Measurements from ENCODE around the gene IL1RL1.
"Not testable (repeated sequence)": the region's sequence is repeated elsewhere in the genome, so short reads cannot be mapped to it uniquely, and the experiment has no call there.

IL1RL1 gene

GRCh38 chr2:102294802-102295489 is 16.4 kb upstream of the IL1RL1 start:
- DNase-seq = no peak

- DNase-seq = no peak
Observed at GRCh38 chr2:102295566-102295965, 15.8 kb upstream of the IL1RL1 start.

DNA sequence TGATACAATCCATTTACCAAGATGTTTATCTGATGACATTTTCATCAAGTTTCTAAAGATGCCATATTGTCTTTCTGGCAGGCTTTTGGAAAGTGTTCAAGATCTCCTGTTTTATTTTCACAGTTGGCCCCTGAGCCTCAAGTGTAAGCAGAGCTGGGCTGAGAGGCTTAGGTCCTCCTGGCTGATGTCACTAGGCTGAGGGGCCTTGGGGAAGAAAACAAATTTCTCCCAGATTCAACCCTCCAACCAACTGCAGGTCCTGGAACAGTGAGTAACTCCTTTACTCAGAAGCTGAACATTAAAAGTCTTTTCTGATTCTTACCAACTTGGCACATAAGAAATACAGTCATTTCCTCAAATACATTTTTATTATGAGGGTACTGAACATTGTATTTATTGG is 14.9 kb upstream of the IL1RL1 start:
- no peak for DNase-seq

DNA sequence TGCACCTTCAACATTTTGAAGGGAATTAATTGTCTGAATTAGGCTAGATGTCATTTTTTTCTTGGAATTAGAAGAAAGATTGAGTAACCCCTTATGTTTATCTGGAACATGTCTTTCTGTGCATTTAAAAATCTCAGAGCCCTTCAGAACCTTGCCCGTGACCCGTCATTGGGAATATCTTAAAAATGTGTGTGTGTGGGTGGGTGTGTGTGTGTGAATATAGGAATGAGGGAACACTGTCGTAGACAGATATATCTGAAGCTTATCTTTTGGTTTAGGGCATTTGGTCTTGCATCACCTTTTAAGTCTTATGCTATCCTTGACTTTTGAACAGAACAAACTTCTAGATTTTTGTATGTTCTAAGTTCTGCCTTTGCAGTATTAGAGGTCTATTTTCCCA is 13.5 kb upstream of the IL1RL1 start:
- DNase-seq = no peak

DNA sequence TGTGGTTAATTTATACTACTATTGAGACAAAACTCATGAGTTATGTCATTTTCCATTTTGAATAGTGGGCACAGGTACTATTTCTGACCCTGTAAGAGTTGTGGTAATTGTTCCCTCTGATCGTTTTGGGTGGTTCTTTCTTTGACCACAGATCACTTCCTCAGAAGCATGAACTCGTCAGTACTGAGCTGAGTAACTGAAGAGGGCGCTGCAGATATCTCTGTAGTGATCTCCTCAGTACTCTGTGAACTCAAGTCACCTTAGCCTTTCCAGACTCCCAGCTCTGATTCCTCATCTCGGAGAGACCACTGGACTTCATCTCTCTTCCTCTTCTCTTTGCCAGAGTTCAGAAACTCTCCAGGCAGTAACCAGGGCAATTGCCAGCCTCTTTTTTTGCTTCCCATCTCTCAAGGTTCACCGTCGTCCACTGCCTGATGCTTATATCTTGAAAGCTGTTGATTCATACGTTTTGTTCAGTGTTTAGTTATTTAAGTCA is 9.4 kb upstream of the IL1RL1 start:
- DNase-seq = peak; percentile 19

DNA sequence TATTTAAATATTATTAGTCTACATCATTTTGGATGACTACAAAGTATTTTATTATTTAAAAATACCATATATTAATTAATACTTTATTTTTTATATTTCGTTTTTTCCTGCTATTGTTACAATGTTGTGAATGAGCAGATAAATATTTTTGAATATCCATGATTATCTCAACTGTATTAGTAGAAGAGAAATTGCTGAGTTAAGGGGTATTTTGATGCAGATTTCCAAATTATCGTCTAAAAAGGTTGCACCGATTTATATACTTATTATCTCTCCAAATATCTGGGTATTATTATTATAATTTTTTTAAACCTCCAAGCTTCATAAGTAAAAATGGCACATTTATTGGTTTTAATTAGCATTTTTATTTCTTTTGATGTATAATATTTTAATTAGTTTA is 8.9 kb upstream of the IL1RL1 start:
- no peak for DNase-seq

DNA sequence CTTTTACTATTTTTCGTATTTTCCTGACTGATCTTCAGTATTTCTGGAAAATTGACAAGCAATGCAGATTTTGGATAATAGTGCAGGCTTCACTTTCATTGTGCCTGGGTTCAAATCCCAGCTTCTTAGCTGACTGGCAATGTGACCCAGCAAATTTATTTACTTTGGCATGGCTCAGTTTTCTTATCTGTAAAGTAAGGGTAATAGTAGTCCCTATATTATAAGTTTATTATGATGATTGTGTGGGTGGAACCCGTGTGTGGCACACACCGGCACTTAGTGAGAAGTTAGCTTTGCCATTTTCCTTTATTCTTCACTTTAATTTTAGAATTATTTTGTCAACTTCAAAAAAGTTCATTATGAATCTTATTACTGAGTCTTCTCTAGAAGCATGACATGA is 7.8 kb upstream of the IL1RL1 start:
- no peak for DNase-seq

DNA sequence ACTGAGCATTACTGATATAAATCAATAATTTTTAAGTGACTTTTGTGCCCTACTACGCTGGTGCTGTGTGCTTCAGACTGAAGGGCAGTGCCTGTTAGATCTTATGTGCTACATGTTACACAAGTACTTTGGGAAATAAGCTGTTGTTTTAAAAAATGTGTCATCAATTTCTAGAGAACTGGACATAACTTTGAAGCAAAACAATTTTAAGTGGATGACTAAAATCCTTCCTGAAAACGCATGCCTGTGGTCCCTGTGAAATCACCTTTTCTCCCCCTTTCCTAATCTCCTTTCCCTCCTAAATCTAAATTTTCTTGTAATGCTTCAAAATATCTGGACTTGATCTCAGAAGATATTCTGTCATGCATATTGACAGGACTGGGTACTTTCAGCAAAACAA is 7.1 kb upstream of the IL1RL1 start:
- no peak for DNase-seq

DNA sequence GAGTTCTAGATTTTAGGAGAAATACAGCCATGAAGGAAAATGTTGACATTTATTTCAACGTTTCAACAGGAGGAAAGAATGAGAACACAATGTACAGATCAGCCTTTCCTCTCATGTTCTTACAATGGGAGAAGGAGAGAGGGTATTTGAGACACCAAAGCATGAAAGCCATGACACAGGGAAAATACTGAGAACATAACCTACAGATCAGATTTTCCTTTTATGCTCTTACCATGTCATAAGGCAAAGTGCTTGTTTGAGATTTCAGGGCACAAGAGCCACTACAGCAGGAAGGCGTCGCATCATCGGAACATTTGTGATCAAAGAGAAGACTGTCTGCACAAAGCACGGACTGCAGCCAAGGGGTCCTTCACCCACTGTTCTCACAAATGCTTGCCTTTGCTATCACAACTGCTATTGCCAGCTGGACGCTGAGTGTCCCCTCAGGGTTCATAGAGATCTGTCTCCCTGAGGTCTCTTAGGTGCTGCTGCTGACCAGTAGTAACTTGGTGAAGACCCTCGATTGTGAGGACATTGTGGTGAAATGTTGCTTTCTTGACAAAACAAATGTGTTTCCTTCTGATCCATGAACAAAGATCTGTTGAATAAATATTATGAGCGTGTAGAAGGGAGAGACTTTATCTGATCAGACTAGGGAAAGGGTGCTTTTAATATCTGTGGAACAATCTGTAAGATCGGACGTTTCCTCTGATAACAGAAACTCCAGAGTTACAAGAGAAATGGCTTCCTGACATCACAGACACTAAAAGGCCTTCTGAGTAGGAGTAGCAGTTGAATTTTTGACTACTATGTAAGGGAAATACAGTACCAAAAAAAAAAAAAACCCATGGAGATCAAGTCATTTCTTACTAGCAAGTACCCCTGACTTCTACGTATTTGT is 6.4 kb upstream of the IL1RL1 start:
- no peak for DNase-seq

DNA sequence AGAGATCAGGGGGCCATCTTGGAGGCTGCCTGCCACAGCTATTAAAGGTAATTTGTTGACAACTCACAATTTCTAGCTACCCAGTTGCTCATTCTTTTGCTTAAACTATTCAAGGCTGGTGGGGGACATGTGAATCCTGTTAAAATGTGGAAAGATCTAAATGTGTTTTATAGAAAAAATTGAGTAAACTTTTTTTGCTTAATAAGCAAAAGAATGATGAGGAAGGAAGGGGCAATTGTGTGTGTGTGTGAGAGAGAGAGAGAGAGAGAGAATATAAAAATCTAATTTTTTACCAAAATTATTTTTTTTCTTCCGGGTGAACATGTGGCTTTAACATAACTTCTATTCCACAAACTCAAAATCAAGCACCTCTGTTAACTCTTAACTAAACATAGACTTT is 5.2 kb upstream of the IL1RL1 start:
- no peak for DNase-seq

DNA sequence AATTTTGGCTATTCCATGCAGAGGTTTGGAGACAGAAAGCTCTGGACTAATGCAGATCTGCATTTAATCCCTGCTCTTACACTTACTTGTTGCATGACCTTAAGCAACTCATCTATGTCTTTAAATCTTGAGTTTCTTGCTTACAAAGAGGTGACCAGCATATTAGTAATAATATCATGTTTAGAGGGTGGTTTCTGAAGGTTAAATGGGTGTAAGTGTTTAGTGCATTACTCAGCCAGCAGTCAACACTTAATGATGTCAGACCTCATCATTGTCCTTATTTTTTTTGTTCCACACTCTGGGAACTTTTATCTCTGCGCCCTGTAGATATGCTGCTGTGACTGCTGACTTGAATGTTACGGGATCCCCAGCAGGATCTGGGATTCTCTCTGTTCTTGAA is 1.7 kb downstream of the IL1RL1 start:
- no peak for DNase-seq

- no peak for DNase-seq
Observed at GRCh38 chr2:102313471-102313870, 2.1 kb downstream of the IL1RL1 start.

DNA sequence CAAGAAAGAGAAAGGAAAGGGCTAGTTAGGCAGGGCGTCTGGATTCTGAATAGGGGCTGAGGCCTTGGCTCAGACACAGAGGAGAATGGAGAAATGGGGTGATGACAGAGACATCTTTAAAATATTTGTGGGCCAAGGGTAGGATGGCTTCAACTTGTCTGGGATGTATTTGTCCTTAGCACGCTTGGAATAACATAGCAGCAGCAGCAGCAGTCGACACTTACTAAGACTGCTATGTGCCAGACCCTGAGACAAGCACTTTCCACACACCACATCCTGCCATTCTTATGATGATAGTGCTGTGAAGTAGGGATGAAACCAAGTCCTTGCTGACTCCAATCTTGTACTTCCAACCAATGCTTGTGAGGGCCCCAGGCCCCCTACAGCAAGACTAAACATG is 2.6 kb downstream of the IL1RL1 start:
- DNase-seq = no peak

DNA sequence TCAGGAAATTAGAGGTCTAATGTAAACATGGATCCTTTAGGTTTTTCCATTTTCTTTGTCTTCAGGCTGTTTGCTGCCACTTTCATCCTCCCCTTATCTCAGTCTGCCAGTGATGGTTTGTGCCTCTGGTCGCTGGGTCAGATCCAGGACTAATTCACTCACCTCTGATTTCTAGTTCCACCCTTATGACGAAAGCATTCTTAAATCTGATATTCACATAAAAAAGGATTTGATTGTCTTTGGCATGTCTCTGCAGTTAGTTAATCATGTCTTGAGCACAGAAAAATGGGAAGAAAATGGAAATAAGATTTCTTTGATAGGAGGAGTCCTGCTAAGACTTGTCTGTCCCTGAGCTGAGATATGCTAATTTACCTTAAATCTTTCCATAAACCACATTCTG is 4.6 kb downstream of the IL1RL1 start:
- no peak for DNase-seq

- DNase-seq = no peak
Observed at GRCh38 chr2:102317715-102318114, 6.4 kb downstream of the IL1RL1 start.

DNA sequence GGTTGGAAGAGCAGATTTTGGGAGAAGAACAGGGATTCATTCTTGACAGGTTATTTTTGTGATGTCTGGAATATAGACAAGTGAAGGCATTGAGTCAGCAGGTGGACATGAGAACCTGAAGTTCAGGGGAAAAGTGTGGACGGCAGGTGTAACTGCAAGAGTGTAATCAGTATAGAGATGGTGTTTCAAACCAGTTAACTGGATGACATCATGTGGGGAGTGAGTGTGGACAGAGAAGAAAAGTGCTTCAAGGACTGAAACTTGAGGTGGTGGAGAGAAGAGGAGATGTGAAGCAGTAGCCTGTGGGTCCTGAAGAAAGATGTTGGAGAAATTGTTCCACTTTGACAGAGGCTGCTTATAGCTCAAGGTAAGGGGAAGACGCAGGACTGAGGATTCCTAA is 7.1 kb downstream of the IL1RL1 start:
- no peak for DNase-seq

DNA sequence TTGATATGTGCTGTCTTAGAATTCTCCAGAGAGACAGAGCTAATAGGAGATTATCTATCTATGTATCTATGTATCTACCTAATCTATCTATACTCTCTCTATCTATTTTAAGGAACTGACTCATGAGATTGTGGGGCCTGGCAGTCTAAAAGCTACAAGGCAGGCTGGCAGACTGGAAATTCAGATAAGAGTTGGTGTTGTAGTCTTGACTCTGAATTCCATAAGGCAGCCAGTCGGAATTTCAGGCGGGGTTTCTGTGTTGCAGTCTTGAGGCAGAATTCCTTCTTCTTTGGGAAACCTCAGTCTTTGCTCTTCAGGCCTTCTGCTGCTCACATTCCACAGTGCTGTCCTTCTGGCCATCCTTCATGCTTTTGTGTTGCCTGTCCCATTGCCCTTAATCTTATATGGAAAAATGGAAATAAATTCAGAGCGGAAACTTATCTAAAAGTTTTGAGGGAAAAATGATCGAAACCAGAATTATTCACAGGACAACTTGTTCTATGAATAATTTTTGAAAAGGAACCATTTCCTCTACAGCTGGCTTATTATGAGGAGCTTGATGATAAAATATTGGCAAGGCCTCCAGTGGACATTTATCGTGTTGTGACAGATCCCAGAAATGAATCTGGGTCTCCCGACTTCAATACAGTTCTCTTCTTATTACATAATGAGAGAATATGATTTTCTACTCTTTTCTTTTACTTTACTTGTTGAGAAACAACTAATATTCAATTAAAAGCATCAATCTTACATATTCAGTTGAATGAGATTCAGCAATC is 10.8 kb downstream of the IL1RL1 start:
- no peak for DNase-seq

GRCh38 chr2:102324914-102325313 is 13.6 kb downstream of the IL1RL1 start:
- DNase-seq = not testable (repeated sequence)

GRCh38 chr2:102331311-102331980 is 20.1 kb downstream of the IL1RL1 start:
- DNase-seq = no peak

DNA sequence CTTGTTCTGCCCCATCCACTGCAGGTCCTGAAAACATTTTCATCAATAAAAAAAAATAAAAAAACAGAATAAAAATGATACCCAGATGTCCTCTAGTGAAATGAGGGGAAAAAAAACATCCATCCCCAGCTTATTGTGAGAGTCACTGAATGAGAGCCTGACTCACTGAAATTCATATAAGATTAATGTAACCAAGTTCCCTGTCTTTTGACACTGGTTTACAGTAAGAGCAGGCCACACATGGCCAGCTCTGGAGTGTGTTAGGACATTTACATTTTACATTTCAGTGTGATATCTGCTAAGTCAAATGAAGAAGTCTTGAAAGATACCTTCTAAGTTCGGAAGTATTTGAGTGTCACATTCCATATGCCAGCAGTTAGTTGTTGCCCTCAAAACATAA is 23.1 kb downstream of the IL1RL1 start:
- DNase-seq = no peak

GRCh38 chr2:102335871-102336366 is 24.6 kb downstream of the IL1RL1 start:
- DNase-seq = no peak

- no peak for DNase-seq
Observed at GRCh38 chr2:102336502-102336945, 25.2 kb downstream of the IL1RL1 start.

DNA sequence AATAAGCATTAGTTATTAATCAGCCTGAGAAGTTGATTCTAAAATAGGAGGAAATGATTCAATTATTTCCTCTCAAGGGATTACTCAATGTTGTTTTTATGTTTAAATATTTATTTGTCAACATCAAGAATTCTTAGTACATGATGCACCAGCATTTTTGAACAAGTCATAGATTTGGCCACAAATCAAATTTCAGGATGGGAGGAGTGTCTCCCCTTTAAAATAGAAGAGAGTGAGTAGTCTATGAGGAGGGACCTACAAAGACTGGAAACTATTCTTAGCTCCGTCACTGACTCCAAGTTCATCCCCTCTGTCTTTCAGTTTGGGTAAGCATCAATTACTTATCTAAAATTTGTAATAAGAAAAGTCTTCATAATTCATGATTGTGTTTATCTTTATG is 25.6 kb downstream of the IL1RL1 start:
- DNase-seq = no peak

Measured in activated naive CD4-positive, alpha-beta T cell treated with anti-CD3 and anti-CD28 coated beads, Interleukin-2, amount 50 U/mL, for 16 hours (primary cell).